ENCODE measurements around the gene ZNF526. TPM values are rescaled to one million over a fixed set of nuclear protein-coding genes. Genes with fewer than 3 reads are reported as not detected.

The ZNF526 gene
- polyA plus RNA-seq, 1 donor: 6.7 TPM

DNA sequence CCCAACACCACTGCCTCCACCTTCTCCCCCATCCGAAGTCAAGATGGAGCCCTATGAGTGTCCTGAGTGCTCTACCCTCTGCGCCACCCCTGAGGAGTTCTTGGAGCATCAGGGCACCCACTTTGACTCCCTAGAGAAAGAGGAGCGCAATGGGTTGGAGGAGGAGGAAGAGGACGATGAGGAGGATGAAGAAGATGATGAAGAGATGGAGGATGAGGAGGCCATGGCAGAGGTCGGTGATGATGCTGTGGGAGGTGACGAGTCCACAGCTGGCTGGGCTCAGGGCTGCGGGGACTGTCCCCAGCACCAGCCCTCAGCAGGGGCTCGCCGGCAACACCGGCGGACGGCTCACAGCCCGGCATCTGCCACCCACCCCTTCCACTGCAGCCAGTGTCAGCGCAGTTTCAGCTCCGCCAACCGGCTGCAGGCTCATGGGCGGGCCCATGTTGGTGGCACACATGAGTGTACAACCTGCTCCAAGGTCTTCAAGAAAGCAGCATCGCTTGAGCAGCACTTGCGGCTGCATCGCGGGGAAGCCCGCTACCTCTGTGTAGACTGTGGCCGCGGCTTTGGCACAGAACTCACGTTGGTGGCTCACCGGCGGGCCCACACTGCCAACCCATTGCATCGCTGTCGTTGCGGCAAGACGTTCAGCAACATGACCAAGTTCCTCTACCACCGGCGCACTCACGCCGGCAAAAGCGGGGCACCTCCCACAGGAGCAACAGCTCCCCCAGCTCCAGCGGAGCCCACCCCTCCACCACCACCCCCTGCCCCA, 5.0 kb downstream of the ZNF526 start:
- no peak for DNase-seq

GRCh38 chr19:42225718-42226292, 5.7 kb downstream of the ZNF526 start:
- no peak for DNase-seq

- DNase-seq: no peak
These were observed 6.8 kb downstream of the ZNF526 start for GRCh38 chr19:42226886-42227285.

- no peak for DNase-seq
These were observed 8.5 kb downstream of the ZNF526 start for GRCh38 chr19:42228641-42229040.

DNA sequence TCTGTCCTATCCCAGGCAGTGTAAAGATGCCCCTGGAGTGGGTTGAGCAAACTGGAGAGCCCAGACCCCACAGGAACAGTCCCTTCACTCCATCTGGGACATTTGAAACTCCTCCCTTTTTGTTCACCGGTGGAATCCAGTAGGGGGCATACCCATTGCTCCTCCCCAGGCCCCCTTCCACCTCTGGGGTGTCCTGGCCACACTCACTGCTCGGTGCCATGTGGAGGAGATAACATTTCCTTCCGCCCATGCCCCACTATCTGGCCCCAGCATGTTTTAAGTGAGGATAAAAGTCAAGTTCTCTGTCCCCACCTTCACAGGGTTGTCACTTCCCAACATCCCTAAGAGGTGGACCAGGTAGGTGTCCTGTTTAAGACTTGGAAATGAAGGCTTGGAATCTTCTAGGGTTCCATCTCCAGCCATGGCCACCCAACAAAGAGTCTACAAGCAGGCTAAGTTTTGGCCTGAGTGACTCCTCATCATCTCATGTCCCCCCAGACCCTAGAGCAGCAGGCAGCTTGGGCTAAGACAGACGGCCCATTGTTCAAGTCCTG, 9.3 kb downstream of the ZNF526 start:
- no peak for DNase-seq

GRCh38 chr19:42229855-42230351, 9.8 kb downstream of the ZNF526 start:
- DNase-seq: no peak

GRCh38 chr19:42230571-42230970, 10.5 kb downstream of the ZNF526 start:
- no peak for DNase-seq

DNA sequence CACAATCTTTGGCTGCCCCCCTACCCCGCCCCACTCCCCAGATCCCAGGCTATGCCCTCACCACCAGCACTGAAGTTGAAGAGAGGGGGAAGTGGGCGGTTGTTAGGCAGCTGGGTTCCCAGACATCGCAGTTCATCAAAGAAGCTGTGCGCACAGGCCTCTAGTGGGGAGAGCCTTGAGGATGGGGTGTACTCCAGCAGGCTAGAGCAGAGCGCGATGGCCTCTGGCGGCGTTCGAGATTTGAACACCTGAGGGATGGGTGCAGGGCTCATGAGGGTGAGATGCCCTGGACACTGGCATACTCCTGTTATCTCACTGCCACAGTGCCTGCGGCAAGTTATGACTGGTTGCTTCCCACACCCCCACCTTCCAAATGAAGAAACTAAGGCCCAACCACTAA, 12.3 kb downstream of the ZNF526 start:
- DNase-seq: no peak

DNA sequence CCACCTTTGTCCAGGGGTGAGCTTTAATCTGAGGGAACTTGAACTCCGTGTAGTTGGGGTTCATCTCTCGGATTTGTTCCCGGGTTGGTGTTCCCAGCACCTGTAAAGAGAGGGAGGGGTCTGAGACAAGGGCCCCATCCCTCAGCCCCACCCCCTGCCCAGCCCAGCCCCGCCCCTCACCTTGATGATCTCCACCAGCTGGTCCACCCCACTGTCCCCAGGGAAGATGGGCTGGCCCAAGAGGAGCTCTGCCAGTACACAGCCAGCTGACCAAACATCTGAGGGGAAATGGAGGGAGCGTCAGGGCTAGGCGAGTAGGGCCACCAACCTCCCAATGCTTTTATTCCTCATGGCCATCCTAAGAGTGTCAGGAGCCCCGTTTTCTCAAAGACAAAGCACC, 13.0 kb downstream of the ZNF526 start:
- DNase-seq: no peak

- no peak for DNase-seq
These were observed 13.7 kb downstream of the ZNF526 start for GRCh38 chr19:42233678-42234292.

GRCh38 chr19:42234364-42234763, 14.3 kb downstream of the ZNF526 start:
- DNase-seq: no peak

DNA sequence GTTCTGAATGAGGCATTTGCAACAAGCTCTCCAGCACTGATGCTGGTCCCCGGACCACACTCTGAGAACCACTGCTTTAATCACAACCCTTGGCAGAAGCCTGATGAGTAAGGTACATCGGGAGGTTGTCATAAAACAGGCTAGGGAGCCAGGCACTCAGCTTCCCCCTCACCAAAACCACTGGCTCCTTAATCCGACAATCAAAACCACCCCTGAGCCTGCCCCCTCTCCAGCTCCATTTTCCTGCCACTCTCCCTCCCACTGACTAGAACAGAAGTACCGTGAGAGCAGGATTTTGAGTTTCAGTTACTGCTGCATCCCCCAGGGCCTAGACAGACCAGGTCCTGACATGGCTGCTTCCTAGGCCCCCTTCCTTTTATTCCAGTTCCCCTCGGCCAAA, 15.1 kb downstream of the ZNF526 start:
- no peak for DNase-seq

DNA sequence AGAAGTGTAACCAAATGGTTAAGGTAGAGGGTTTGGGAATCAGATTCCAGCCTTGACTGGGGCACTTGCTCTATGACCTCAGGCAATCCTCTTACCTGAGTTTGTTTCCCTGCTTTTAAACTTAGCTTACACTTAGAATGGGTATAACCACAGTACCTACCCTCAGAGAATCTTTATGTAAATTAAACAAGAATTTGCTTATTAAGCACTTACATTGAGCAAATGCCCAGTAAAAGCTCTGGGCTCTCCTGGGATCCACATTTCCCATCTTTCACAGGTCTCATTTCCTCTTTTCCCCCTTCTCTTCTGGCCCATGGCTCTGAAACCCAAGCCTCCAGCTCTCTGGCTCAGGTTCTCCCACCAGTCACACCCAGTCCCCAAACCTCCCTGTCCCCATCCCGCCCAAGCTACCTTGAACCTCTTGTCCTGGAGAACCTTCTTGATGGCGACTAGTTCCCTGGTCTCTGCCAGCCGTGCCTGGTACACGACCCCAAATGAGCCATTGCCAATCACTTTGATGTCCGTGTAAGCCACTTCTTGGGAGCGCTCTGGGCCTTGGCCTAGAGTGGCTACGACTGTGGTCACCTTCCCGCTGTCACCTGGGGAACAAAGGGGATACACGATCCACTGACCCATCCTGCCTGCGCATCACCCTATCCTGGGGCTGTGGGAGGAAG, 19.6 kb downstream of the ZNF526 start:
- DNase-seq: no peak

GRCh38 chr19:42241279-42241678, 21.2 kb downstream of the ZNF526 start:
- no peak for DNase-seq

DNA sequence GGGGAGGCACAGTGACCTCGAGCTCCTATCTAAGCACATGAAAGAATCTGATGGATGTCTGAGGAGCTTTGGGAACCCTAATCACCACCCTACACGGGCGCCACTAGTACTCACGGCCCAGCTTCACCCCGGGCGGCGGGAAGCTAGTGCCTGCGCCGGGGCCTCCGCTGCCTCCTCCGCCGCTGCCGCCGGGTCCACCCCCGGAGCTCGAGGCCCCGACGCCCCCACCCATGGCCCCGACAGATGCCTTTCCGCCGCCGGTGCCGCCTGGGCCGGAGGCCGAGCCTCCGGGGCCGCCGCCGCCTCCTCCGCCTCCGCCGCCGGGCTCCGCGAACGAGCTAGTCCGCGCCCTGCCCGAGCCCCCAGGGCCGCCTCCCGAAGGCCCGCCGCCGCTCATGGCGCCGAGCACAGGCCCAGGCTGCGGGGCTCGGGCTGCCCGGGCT, 22.0 kb downstream of the ZNF526 start:
- DNase-seq: no peak

DNA sequence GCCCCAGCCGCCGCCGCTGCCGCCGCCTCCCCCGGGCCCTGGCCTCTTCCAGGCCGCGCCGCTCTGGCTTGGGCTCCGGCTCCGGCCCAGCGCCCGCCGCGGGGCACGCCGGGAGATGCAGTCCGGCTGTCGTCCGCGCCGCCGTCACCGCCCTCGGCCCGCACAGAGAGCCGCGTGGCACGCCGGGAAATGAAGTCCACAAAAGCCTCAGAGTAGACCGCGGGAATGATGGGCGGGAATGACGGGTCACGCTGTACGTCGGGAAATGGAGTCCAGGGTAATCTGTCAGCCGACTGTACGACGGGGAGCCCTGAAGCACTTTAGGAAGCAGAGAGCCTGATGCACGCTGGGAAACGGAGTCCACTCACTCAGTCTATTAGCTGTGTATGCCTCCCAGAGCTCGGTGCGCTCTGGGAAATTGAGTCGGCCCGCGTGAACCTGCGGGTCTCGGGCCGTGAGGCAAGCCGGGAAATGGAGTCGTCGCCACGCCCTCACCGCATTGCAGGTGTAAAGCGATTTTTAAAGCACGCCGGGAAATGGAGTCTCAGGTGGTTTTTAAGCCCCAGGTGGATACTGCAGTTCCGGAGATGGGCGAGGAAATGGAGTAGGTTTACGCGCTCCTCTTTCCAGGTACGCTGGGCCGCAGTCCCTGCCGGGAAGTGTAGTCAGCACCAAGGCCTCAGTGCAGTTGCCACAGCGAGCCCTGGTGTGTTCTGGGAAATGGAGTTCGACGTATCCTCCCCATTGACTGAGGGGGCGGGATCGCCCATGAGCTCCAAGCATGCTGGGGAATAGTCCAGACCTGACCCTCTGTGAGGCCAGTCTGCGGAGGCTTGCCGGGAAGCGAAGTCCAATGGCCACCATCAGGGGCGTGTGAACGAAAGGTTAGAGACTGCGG, 22.6 kb downstream of the ZNF526 start, which contains the start of gene GSK3A:
GSK3A (minus strand) TSS at position 91 of the 898 bp plus-strand sequence. CDS start 137 bp downstream, outside the sequence.
- peak; percentile 100 for DNase-seq

DNA sequence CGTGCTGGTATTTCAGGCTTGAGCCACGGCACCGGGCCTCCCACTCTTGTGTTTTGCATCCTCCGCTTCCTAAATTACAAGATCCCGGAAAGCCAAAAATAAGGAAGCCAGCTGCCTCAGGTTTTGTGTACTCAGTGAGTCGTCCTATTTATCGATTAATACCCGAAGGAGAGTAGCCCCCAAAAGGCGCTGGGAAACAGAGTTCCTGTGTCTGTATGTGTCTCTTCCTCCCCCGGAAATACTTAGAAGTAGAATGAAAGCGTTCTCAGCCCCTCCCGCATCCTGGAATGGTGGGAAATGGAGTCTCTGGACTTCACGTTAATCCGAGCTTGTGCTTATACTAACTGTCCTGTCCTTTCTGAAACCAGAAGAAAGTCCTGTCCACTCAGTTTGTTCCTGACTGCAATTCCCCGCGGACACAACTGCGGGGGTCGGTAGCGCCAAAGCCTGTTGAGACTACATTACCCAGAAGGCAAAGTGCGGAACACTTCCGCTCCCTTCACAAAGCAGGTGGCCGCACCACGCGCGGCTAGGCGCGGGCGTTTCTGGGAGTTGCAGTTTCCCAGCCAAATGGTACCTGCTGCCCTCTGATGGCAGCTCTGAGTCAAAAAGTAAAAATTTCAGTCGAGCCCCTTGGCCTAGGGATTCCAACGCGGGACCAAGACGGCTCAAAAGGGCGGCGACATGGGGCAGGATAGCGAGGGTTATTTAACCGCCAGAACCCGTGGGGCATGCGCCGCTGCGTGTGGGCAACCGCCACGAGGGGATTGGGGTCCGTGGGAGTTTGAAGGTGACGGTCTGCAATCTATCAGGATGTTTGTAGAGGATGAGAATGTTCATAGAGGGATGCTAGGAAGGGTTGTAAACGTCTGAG, 24.5 kb downstream of the ZNF526 start:
- peak; percentile 95 for DNase-seq

DNA sequence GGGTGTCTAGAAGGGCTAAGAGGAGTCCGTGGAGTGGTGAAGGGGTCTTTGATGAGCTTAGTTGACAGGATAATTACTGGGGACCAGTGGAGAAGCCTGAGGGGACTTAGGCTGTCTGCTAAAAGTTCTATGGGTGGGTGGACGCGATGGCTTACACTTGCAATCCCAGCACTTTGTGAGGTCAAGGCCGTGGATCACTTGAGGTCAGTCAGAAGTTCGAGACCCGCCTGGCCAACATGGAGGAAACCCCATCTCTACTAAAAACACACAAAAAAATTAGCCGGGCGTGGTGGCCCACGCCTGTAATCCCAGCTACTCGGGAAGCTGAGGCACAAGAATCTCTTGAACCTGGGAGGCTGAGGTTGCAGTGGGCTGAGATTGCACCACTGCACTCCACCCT, 25.1 kb downstream of the ZNF526 start:
- DNase-seq: no peak

DNA sequence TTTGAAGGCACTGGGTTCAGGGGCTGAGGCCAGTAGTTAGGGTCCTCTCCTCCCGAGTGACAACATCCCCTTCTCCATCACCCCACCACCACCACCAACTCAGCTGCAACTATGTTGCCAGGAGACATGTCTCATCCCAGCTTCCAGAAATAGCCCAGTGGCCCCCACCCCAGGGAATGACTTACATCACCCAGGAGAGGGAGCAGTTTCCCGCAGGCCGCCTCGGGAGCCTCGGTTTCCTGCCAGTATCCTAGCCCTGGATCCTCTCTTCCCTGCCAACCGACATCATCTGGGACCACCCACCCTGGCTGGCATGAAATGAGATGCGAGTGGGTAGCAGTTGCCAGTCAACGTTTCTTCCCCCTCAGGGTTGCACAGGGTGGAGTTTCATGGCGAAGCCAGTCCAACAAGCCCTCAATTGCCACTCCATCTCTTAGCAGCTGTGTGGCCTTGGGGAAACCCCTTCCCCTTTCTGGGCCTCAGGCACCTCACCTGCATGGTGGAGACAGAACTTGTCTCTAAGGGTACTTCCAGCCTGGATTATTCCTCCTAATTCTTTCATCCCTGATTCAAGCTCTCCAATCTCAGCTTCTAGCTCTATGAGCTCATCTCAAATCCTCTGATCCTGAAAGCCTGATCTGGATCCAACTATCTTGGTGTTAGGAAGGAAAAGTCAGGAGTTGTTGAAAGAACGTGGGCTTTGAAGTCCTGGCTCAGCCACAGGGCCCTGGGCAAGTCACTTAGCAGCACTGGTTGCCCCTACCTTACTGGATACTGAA, 26.2 kb downstream of the ZNF526 start:
- DNase-seq: peak; percentile 58

All from hindlimb muscle (tissue), 1 donor.